Stimulated activated CD4-positive, alpha-beta T cell treated with anti-CD3 and anti-CD28 coated beads, TNF-alpha, amount 100 ng/mL, for 24 hours (primary cell): Measurements from ENCODE around the gene MME.
"Not testable (repeated sequence)": the region's sequence is repeated elsewhere in the genome, so short reads cannot be mapped to it uniquely, and the experiment has no call there.

Source experiments
- DNase-seq, 3 experiments: peaks; one replicate each; pipeline ENCODE4 v3.0.0-alpha.2; 2020; ENCODE audit warnings: low read depth in 3 of 3

MME gene

GRCh38 chr3:155084567-155084966, 4.4 kb downstream of the MME start:
- DNase-seq, result no peak

GRCh38 chr3:155086051-155086450, 5.9 kb downstream of the MME start:
- DNase-seq, result no peak

- no peak for DNase-seq
Observed at GRCh38 chr3:155088706-155089345, 8.7 kb downstream of the MME start.

- no peak for DNase-seq
Observed at GRCh38 chr3:155089495-155089894, 9.4 kb downstream of the MME start.

- no peak for DNase-seq
Observed at GRCh38 chr3:155093261-155093660, 13.1 kb downstream of the MME start.

- no peak for DNase-seq
Observed at GRCh38 chr3:155096303-155097008, 16.3 kb downstream of the MME start.

GRCh38 chr3:155097009-155097349, 16.9 kb downstream of the MME start:
- DNase-seq, result no peak

GRCh38 chr3:155101398-155101797, 21.3 kb downstream of the MME start:
- no peak for DNase-seq

- no peak for DNase-seq
Observed at GRCh38 chr3:155102329-155102728, 22.2 kb downstream of the MME start.

- no peak for DNase-seq
Observed at GRCh38 chr3:155103686-155104085, 23.6 kb downstream of the MME start.

- DNase-seq, result no peak
Observed at GRCh38 chr3:155106119-155106518, 26.0 kb downstream of the MME start.

- no peak for DNase-seq
Observed at GRCh38 chr3:155110022-155110421, 29.9 kb downstream of the MME start.

- no peak for DNase-seq
Observed at GRCh38 chr3:155110996-155111901, 31.1 kb downstream of the MME start.

- no peak for DNase-seq
Observed at GRCh38 chr3:155111971-155112370, 31.9 kb downstream of the MME start.

GRCh38 chr3:155112661-155113389, 32.7 kb downstream of the MME start:
- no peak for DNase-seq

- not testable (repeated sequence) for DNase-seq
Observed at GRCh38 chr3:155124745-155125144, 44.6 kb downstream of the MME start.

- no peak for DNase-seq
Observed at GRCh38 chr3:155129396-155129795, 49.3 kb downstream of the MME start.

GRCh38 chr3:155130001-155130400, 49.9 kb downstream of the MME start:
- no peak for DNase-seq

GRCh38 chr3:155131104-155131503, 51.0 kb downstream of the MME start:
- DNase-seq, result no peak

GRCh38 chr3:155134311-155134710, 54.2 kb downstream of the MME start:
- not testable (repeated sequence) for DNase-seq

GRCh38 chr3:155135003-155135402, 54.9 kb downstream of the MME start:
- DNase-seq, result no peak

GRCh38 chr3:155138677-155139076, 58.6 kb downstream of the MME start:
- DNase-seq, result no peak
